Activated CD4-positive, alpha-beta T cell treated with anti-CD3 and anti-CD28 coated beads, Interleukin-2, amount 50 U/mL, for 4 hours (primary cell): ENCODE measurements around the gene NAALADL2.

Source experiments
- DNase-seq, 2 experiments: peaks; one replicate each; pipeline ENCODE4 v3.0.0-alpha.2; 2020

Gene NAALADL2

GRCh38 chr3:175272392-175272791, 413.3 kb downstream of the NAALADL2 start:
- no peak for DNase-seq

- no peak for DNase-seq
Measured at GRCh38 chr3:175273573-175273972, 414.4 kb downstream of the NAALADL2 start.

GRCh38 chr3:175274056-175274455, 414.9 kb downstream of the NAALADL2 start:
- no peak for DNase-seq

- no peak for DNase-seq
Measured at GRCh38 chr3:175274474-175275218, 415.5 kb downstream of the NAALADL2 start.

GRCh38 chr3:175278680-175279079, 419.5 kb downstream of the NAALADL2 start:
- no peak for DNase-seq

- DNase-seq: no peak
Measured at GRCh38 chr3:175279457-175279856, 420.3 kb downstream of the NAALADL2 start.

GRCh38 chr3:175279911-175280310, 420.8 kb downstream of the NAALADL2 start:
- no peak for DNase-seq

- no peak for DNase-seq
Measured at GRCh38 chr3:175287361-175287963, 428.3 kb downstream of the NAALADL2 start.

GRCh38 chr3:175288621-175289020, 429.5 kb downstream of the NAALADL2 start:
- DNase-seq: no peak

- no peak for DNase-seq
Measured at GRCh38 chr3:175294793-175295192, 435.7 kb downstream of the NAALADL2 start.

- no peak for DNase-seq
Measured at GRCh38 chr3:175295248-175296130, 436.4 kb downstream of the NAALADL2 start.

GRCh38 chr3:175297216-175297615, 438.1 kb downstream of the NAALADL2 start:
- DNase-seq: no peak

GRCh38 chr3:175301741-175302140, 442.6 kb downstream of the NAALADL2 start:
- DNase-seq: no peak

- DNase-seq: no peak
Measured at GRCh38 chr3:175304404-175304803, 445.3 kb downstream of the NAALADL2 start.

GRCh38 chr3:175307642-175308041, 448.5 kb downstream of the NAALADL2 start:
- DNase-seq: no peak

- DNase-seq: no peak
Measured at GRCh38 chr3:175308097-175308496, 449.0 kb downstream of the NAALADL2 start.

- DNase-seq: no peak
Measured at GRCh38 chr3:175310046-175310445, 450.9 kb downstream of the NAALADL2 start.

- DNase-seq: no peak
Measured at GRCh38 chr3:175311404-175311803, 452.3 kb downstream of the NAALADL2 start.

GRCh38 chr3:175311946-175312345, 452.8 kb downstream of the NAALADL2 start:
- DNase-seq: no peak

GRCh38 chr3:175312791-175313190, 453.7 kb downstream of the NAALADL2 start:
- no peak for DNase-seq

- no peak for DNase-seq
Measured at GRCh38 chr3:175316799-175317198, 457.7 kb downstream of the NAALADL2 start.

GRCh38 chr3:175325440-175325839, 466.3 kb downstream of the NAALADL2 start:
- no peak for DNase-seq

GRCh38 chr3:175326041-175326440, 466.9 kb downstream of the NAALADL2 start:
- no peak for DNase-seq

- DNase-seq: no peak
Measured at GRCh38 chr3:175329373-175329772, 470.2 kb downstream of the NAALADL2 start.
